Measurements from ENCODE around the gene SLC25A21.

The SLC25A21 gene

DNA sequence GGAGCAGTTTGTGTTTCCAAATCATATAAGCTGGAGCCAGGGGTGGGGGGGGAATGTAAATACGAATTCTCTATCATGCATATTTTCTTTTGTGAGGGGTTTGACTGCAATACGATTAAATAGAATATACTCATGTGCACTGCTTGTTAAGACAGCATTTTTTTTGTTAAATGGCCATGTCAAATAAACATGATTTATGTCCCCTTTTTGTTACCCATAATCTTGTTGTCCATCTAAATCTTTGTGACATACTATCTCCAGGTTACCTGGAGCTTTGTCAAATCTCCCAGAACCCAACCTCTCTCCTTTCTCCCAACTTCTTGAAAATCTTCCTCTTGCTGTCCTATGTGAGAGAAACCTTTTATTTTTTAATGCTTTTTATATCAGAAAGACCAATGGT lies 233.1 kb downstream of the SLC25A21 start:
- H3K4me3 ChIP-seq (replicated peaks; ENCODE audit: low read depth, low read length): no peak overlapping the region
- TF ChIP-seq, protein P1, sequence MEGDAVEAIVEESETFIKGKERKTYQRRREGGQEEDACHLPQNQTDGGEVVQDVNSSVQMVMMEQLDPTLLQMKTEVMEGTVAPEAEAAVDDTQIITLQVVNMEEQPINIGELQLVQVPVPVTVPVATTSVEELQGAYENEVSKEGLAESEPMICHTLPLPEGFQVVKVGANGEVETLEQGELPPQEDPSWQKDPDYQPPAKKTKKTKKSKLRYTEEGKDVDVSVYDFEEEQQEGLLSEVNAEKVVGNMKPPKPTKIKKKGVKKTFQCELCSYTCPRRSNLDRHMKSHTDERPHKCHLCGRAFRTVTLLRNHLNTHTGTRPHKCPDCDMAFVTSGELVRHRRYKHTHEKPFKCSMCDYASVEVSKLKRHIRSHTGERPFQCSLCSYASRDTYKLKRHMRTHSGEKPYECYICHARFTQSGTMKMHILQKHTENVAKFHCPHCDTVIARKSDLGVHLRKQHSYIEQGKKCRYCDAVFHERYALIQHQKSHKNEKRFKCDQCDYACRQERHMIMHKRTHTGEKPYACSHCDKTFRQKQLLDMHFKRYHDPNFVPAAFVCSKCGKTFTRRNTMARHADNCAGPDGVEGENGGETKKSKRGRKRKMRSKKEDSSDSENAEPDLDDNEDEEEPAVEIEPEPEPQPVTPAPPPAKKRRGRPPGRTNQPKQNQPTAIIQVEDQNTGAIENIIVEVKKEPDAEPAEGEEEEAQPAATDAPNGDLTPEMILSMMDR (IDR thresholded peaks at IDR 0.05; ENCODE audit: low read depth, low read length, missing control alignments): no peak
- DNase-seq (ENCODE audit: extremely low read depth, low read depth): no peak

DNA sequence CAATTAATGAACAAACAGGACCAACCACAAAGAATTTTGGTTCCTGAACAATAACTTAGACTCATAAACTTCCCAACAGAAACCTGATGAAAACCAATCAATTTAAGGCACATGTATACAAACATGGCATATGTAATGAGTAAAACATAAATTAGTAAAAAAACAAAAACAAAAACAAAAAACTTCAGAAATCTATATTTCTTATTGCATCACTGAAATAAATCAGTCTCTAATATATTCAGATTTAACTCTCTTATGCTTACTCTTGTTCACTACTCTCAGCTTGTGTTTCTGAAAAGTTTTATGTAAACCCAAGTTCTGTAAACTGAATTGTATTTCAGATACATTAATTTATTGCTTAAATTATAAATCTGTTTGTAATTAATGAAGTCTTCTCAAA lies 233.7 kb downstream of the SLC25A21 start:
- TF ChIP-seq, protein P1 (IDR thresholded peaks at IDR 0.05; ENCODE audit: low read depth, low read length, missing control alignments): no peak
- DNase-seq (ENCODE audit: extremely low read depth, low read depth): no peak

DNA sequence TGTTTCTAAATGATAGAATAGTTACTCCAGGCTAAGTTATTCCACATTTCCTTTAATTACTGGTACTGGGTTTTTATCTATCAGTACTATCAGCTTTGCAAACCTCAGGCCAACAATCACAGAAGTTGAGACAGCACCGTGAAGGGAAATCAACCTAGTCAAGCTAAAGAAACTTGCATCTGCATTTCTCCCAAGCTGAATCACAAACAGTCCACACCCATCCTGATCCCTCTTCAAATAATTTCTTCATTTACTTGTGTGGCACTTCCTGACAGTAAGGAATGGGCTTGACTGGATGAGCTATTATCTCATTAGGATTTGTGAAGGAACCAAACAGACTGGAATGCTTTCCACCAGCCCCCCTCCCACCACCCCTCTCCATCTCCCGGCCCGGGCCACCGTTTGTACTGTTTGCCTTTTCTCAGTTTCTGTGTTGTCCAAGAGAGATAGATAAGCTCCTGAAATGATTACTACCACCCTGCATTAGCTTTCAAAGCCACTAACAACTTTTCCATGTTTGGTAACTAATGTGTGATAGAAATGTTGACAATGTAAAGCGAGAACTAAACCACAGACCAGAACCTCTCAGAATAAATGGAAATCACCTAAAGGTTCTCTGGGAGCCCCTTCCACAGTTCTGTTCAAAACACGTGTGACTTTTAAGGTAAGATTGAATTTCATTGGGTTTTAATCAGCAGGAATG lies 236.3 kb downstream of the SLC25A21 start:
- TF ChIP-seq, protein P1 (IDR thresholded peaks at IDR 0.05; ENCODE audit: low read depth, low read length, missing control alignments): no peak

More for the DNA sequence above, 233.7 kb downstream of the SLC25A21 start:
- no peak overlapping the region for H3K4me3 ChIP-seq (replicated peaks; ENCODE audit: low read depth, low read length)

DNA sequence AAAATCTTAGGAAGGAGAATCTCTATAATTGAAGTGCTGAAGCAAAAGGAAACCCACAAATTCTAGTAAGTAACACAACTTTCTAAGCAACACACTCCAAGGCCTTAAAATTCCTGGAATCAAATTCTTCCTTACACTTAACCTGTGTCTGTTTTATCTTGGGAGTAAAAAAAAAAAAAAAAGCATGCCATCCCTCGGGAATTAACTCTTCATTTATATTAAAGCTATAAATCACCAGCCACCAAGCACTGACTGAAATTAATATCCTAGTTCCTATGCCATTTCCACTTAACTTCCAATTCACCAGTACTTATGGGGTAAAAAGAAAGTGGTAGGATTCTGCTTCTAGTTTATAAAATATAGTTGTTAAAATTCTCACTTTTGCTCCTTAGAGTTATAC lies 238.1 kb downstream of the SLC25A21 start:
- DNase-seq (ENCODE audit: extremely low read depth, low read depth): no peak
- TF ChIP-seq, protein P1 (IDR thresholded peaks at IDR 0.05; ENCODE audit: low read depth, low read length, missing control alignments): no peak
- no peak overlapping the region for H3K4me3 ChIP-seq (replicated peaks; ENCODE audit: low read depth, low read length)

More for the DNA sequence above, 236.3 kb downstream of the SLC25A21 start:
- H3K4me3 ChIP-seq (replicated peaks; ENCODE audit: low read depth, low read length): no peak overlapping the region
- no peak for DNase-seq (ENCODE audit: extremely low read depth, low read depth)

DNA sequence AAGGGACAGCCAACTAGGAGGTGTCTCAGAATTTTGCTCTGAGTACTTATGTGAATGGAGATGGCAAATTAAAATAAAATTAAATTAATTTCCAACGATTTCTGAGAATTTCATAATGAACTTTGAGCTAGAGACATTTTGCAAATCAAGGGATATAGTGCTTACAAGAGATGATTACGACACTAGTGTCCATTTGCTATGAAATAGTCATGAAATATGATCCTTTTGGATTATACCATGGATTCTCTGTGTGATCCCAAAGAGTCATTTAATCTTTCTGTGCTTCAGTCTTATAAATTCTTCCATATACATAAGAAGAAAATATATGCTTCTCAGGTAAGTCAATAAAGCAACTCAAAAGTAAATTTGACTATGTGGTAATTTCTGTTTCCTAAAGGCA lies 240.6 kb downstream of the SLC25A21 start:
- no peak for DNase-seq (ENCODE audit: extremely low read depth, low read depth)
- no peak overlapping the region for H3K4me3 ChIP-seq (replicated peaks; ENCODE audit: low read depth, low read length)
- TF ChIP-seq, protein P1 (IDR thresholded peaks at IDR 0.05; ENCODE audit: low read depth, low read length, missing control alignments): no peak

DNA sequence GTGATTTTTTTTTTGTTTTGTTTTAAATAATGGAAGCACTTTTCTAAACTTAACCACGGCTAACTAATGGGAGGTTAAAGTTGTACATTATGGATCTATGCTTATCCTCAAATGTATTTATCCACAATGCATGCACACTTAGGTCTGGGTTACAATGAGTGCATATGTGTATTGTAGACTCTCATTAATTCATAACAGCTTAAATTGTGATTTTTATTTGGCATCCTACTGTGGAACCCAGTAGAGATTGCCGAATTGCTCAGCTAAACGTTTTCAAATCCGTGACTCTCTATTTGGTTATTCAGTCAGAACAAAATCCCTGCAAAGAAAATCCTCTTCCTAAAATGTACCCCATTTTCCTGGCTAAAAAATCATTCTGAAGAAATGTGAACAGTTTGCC lies 244.0 kb downstream of the SLC25A21 start:
- TF ChIP-seq, protein P1 (IDR thresholded peaks at IDR 0.05; ENCODE audit: low read depth, low read length, missing control alignments): no peak
- DNase-seq (ENCODE audit: extremely low read depth, low read depth): no peak
- H3K4me3 ChIP-seq (replicated peaks; ENCODE audit: low read depth, low read length): no peak overlapping the region

DNA sequence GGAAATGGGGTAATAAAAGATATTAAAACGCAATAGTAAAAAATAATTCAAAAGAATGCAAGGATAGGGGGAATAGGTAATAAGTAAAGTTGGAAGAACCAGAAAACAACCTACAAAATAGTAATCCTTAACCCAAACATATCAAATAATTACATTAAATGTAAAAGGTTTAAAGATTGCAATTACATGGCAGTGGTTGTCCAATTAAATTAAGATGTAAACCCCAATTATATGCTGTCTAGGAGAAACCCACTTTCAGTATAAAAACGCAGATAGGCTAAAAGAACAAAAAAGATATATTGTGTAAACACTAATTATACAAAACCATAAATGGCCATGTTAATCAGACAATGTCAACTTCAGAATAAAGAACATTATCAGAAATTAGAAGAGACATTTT lies 247.3 kb downstream of the SLC25A21 start:
- TF ChIP-seq, protein P1 (IDR thresholded peaks at IDR 0.05; ENCODE audit: low read depth, low read length, missing control alignments): no peak
- H3K4me3 ChIP-seq (replicated peaks; ENCODE audit: low read depth, low read length): no peak overlapping the region
- no peak for DNase-seq (ENCODE audit: extremely low read depth, low read depth)

Data from HFF-Myc (cell line).